Dendritic cell treated with granulocyte-macrophage colony-stimulating factor and Interleukin-4, amounts not matched to agents 40 ng/mL and 50 ng/mL, for 4 days (primary cell): Measurements from ENCODE around the gene ZNF91.
"Not testable (repeated sequence)": the region's sequence is repeated elsewhere in the genome, so short reads cannot be mapped to it uniquely, and the experiment has no call there.

ENCODE experiments used
- H3K27ac Mint-ChIP-seq: one replicate; pipeline ENCODE4 v1.8.0; 2022; ENCODE audit warnings: mild to moderate bottlenecking, mixed read lengths
- H3K27me3 Mint-ChIP-seq: one replicate; pipeline ENCODE4 v1.8.0; 2022; ENCODE audit warnings: mild to moderate bottlenecking, mixed read lengths
- H3K36me3 Mint-ChIP-seq: one replicate; pipeline ENCODE4 v1.8.0; 2022; ENCODE audit warnings: low read depth, mixed read lengths
- H3K4me1 Mint-ChIP-seq: one replicate; pipeline ENCODE4 v1.8.0; 2022; ENCODE audit warnings: low read depth, mixed read lengths
- H3K4me3 Mint-ChIP-seq: one replicate; pipeline ENCODE4 v1.8.0; 2022; ENCODE audit warnings: mild to moderate bottlenecking, moderate library complexity, mixed read lengths
- H3K9me3 Mint-ChIP-seq: one replicate; pipeline ENCODE4 v1.8.0; 2022; ENCODE audit warnings: mixed read lengths
- intact Hi-C: fragments of 100-400 bp; cut with micrococcal nuclease; formaldehyde crosslinking; loops from one replicate; pipeline ENCODE4 v1.15.0; 2022

The ZNF91 gene

DNA sequence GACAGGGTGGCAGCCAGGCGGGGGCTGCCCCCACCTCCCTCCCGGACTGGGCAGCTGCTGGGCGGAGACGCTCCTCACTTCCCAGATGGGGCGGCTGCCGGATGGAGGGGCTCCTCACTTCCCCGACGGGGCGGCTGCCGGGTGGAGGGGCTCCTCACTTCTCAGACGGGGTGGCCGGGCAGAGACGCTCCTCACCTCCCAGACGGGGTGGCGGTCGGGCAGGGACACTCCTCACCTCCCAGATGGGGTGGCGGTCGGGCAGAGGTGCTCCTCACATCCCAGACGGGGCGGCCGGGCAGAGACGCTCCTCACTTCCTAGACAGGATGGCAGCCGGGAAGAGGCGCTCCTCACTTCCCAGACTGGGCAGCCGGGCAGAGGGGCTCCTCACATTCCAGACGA is 105.3 kb downstream of the ZNF91 start:
- H3K36me3 Mint-ChIP-seq, intact Hi-C loops, H3K4me1 Mint-ChIP-seq, H3K27me3 Mint-ChIP-seq, H3K27ac Mint-ChIP-seq, H3K4me3 Mint-ChIP-seq: not testable (repeated sequence)
- H3K9me3 Mint-ChIP-seq, result peaks cover 65% of the 10 kb centered on the region
